Measurements from ENCODE around the gene VDAC1.

The VDAC1 gene

GRCh38 chr5:134008266-134008749 lies 3.5 kb upstream of the VDAC1 start:
- no peak for TF ChIP-seq CTCF (IDR thresholded peaks at IDR 0.05; ENCODE audit: low read depth, low read length)
- in situ Hi-C loops (cut with HindIII; ENCODE audit: low sequenced_read_pairs): no loop called here
- H3K4me3 ChIP-seq (ENCODE audit: low read depth, low read length): no peak overlapping the region
- DNase-seq (ENCODE audit: low read depth, low spot score): no peak

GRCh38 chr5:134007581-134008265 lies 2.9 kb upstream of the VDAC1 start:
- in situ Hi-C loops (cut with HindIII; ENCODE audit: low sequenced_read_pairs): no loop called here
- no peak overlapping the region for H3K4me3 ChIP-seq (ENCODE audit: low read depth, low read length)
- no peak for TF ChIP-seq CTCF (IDR thresholded peaks at IDR 0.05; ENCODE audit: low read depth, low read length)
- DNase-seq (ENCODE audit: low read depth, low spot score): no peak

- in situ Hi-C loops (cut with HindIII; ENCODE audit: low sequenced_read_pairs): no loop called here
- TF ChIP-seq CTCF (IDR thresholded peaks at IDR 0.05; ENCODE audit: low read depth, low read length): no peak
Measured at GRCh38 chr5:134006115-134006514, 1.3 kb upstream of the VDAC1 start.

GRCh38 chr5:134005417-134006061 lies 764 bp upstream of the VDAC1 start:
- peak overlapping the region; percentile 75 for H3K4me3 ChIP-seq (ENCODE audit: low read depth, low read length)
- in situ Hi-C loops (cut with HindIII; ENCODE audit: low sequenced_read_pairs): no loop called here
- TF ChIP-seq CTCF (IDR thresholded peaks at IDR 0.05; ENCODE audit: low read depth, low read length): no peak
- no peak for DNase-seq (ENCODE audit: low read depth, low spot score)

More at GRCh38 chr5:134006115-134006514, 1.3 kb upstream of the VDAC1 start:
- H3K4me3 ChIP-seq (ENCODE audit: low read depth, low read length): peak overlapping the region; percentile 75
- DNase-seq (ENCODE audit: low read depth, low spot score): no peak

GRCh38 chr5:134003817-134004625 lies 754 bp downstream of the VDAC1 start:
- peak; percentile 42 for DNase-seq (ENCODE audit: low read depth, low spot score)
- H3K4me3 ChIP-seq (ENCODE audit: low read depth, low read length): peak overlapping the region; percentile 75
- in situ Hi-C loops (cut with HindIII; ENCODE audit: low sequenced_read_pairs): no loop called here
- TF ChIP-seq CTCF (IDR thresholded peaks at IDR 0.05; ENCODE audit: low read depth, low read length): no peak

GRCh38 chr5:134003064-134003816 lies 1.5 kb downstream of the VDAC1 start:
- DNase-seq (ENCODE audit: low read depth, low spot score): no peak
- H3K4me3 ChIP-seq (ENCODE audit: low read depth, low read length): peak overlapping the region; percentile 75
- no peak for TF ChIP-seq CTCF (IDR thresholded peaks at IDR 0.05; ENCODE audit: low read depth, low read length)
- in situ Hi-C loops (cut with HindIII; ENCODE audit: low sequenced_read_pairs): no loop called here
